ENCODE measurements around the gene ZNF575. TPM values are rescaled to one million over a fixed set of nuclear protein-coding genes. Genes with fewer than 3 reads are reported as not detected.

ZNF575 gene
- polyA plus RNA-seq, 1 donor (not counting 4 experiments of a cell fraction or from before 2014, with no cell fraction given): 0.05 TPM

- dilution Hi-C loops (cut with MboI; ENCODE audit: extremely low pct_ligation_motif_present, low sequenced_read_pairs): no loop called here
- Histone ChIP-seq H4K20me1 (ENCODE audit: control insufficient read depth, extremely low read depth, insufficient read depth, low read length) (no peaks in the 10 kb centered on the region), H3K79me2 (ENCODE audit: control insufficient read depth, insufficient read depth, low read length) (no peaks in the 10 kb centered on the region), H3K9me1 (ENCODE audit: control insufficient read depth, extremely low read depth, insufficient read depth, low read length) (no peaks in the 10 kb centered on the region), H3K4me3 (ENCODE audit: control insufficient read depth in 2 of 3, extremely low read depth in 1 of 3, insufficient read depth in 2 of 3, low read depth in 1 of 3, low read length in 3 of 3) (no peak overlapping the region), H3K27ac (ENCODE audit: control insufficient read depth, insufficient read depth, low read length) (no peak overlapping the region), H2AFZ (ENCODE audit: control insufficient read depth, low read length) (no peak overlapping the region), H3K4me1 (ENCODE audit: control insufficient read depth, extremely low read depth, insufficient read depth, low read length) (no peaks in the 10 kb centered on the region), H3K27me3 (ENCODE audit: control insufficient read depth, extremely low read depth, insufficient read depth, low read length) (no peaks in the 10 kb centered on the region), H3K9me3 (ENCODE audit: control insufficient read depth, low read depth, low read length) (no peaks in the 10 kb centered on the region), H3K4me2 (ENCODE audit: control insufficient read depth, extremely low read depth, insufficient read depth, low read depth, low read length) (no peak overlapping the region), H3K36me3 (ENCODE audit: control insufficient read depth in 2 of 2, extremely low read depth in 1 of 2, insufficient read depth in 2 of 2, low read length in 2 of 2) (peaks cover 9 to 21% of the 10 kb centered on the region in 2 experiments), H3K9ac (ENCODE audit: control insufficient read depth, extremely low read depth, insufficient read depth, low read length) (no peak overlapping the region)
- FAIRE-seq: no peak
- TF ChIP-seq EZH2 (IDR thresholded peaks at IDR 0.05; ENCODE audit: low read length): no peak
- TF ChIP-seq CTCF (optimal IDR thresholded peaks at IDR 0.05 in 1 of 3, IDR thresholded peaks at IDR 0.05 in 1 of 3, conservative IDR thresholded peaks at IDR 0.05 in 1 of 3; ENCODE audit: extremely low read depth in 1 of 3, insufficient read depth in 2 of 3, low read length in 3 of 3): no peak
- no peak for DNase-seq (ENCODE audit: low read depth, low spot score)
Measured at GRCh38 chr19:43545276-43545675, 12.3 kb downstream of the ZNF575 start.

GRCh38 chr19:43545981-43546380 lies 13.0 kb downstream of the ZNF575 start:
- FAIRE-seq (no peak), DNase-seq (ENCODE audit: low read depth, low spot score) (no peak)
- Histone ChIP-seq H3K4me2 (ENCODE audit: control insufficient read depth, extremely low read depth, insufficient read depth, low read depth, low read length) (no peak overlapping the region), H3K27me3 (ENCODE audit: control insufficient read depth, extremely low read depth, insufficient read depth, low read length) (no peaks in the 10 kb centered on the region), H3K9ac (ENCODE audit: control insufficient read depth, extremely low read depth, insufficient read depth, low read length) (no peak overlapping the region), H3K4me1 (ENCODE audit: control insufficient read depth, extremely low read depth, insufficient read depth, low read length) (no peaks in the 10 kb centered on the region), H2AFZ (ENCODE audit: control insufficient read depth, low read length) (no peak overlapping the region), H3K9me1 (ENCODE audit: control insufficient read depth, extremely low read depth, insufficient read depth, low read length) (no peaks in the 10 kb centered on the region), H3K4me3 (ENCODE audit: control insufficient read depth in 2 of 3, extremely low read depth in 1 of 3, insufficient read depth in 2 of 3, low read depth in 1 of 3, low read length in 3 of 3) (no peak overlapping the region), H3K9me3 (ENCODE audit: control insufficient read depth, low read depth, low read length) (no peaks in the 10 kb centered on the region), H3K79me2 (ENCODE audit: control insufficient read depth, insufficient read depth, low read length) (no peaks in the 10 kb centered on the region), H4K20me1 (ENCODE audit: control insufficient read depth, extremely low read depth, insufficient read depth, low read length) (no peaks in the 10 kb centered on the region), H3K27ac (ENCODE audit: control insufficient read depth, insufficient read depth, low read length) (no peak overlapping the region), H3K36me3 (ENCODE audit: control insufficient read depth in 2 of 2, extremely low read depth in 1 of 2, insufficient read depth in 2 of 2, low read length in 2 of 2) (peaks cover 12 to 20% of the 10 kb centered on the region in 2 experiments)
- dilution Hi-C loops (cut with MboI; ENCODE audit: extremely low pct_ligation_motif_present, low sequenced_read_pairs): no loop called here
- no peak for TF ChIP-seq CTCF (optimal IDR thresholded peaks at IDR 0.05 in 1 of 3, IDR thresholded peaks at IDR 0.05 in 1 of 3, conservative IDR thresholded peaks at IDR 0.05 in 1 of 3; ENCODE audit: extremely low read depth in 1 of 3, insufficient read depth in 2 of 3, low read length in 3 of 3)
- no peak for TF ChIP-seq EZH2 (IDR thresholded peaks at IDR 0.05; ENCODE audit: low read length)

Measured in keratinocyte (primary cell).